WTC11 (cell line): ENCODE measurements around the gene SLC9A9. TPM values are rescaled to one million over a fixed set of nuclear protein-coding genes. Genes with fewer than 3 reads are reported as not detected.

Experiments
- ATAC-seq: fragments of 200-7000 bp; cut with Tn5 transposase; 2 replicates; pipeline ENCODE4 v1.10.0; 2021; ENCODE audit warnings: mild to moderate bottlenecking, moderate library complexity
- CTCF ChIA-PET: fragments of 300-600 bp; sonication (Branson Sonifier 250); formaldehyde crosslinking; loops from one replicate; lab custom pipeline; 2021; ENCODE audit warnings: antibody characterized with exemption; lab: Charles Lee
- POLR2A ChIA-PET: fragments of 350-600 bp; sonication (Branson Sonifier 250); formaldehyde crosslinking; loops from one replicate; lab custom pipeline; 2021; ENCODE audit warnings: antibody characterized with exemption; lab: Charles Lee
- DNase-seq: peaks from one replicate; pipeline ENCODE4 v3.0.0; 2021; ENCODE audit warnings: low spot score
- H3K27ac Mint-ChIP-seq: 2 replicates; pipeline ENCODE4 v1.8.0; 2021; ENCODE audit warnings: mixed read lengths
- H3K27me3 Mint-ChIP-seq: 2 replicates; pipeline ENCODE4 v1.8.0; 2021; ENCODE audit warnings: low read depth, mild to moderate bottlenecking, moderate library complexity, mixed read lengths
- H3K36me3 Mint-ChIP-seq: 2 replicates; pipeline ENCODE4 v1.8.0; 2021; ENCODE audit warnings: mixed read lengths
- H3K4me1 Mint-ChIP-seq: 2 replicates; pipeline ENCODE4 v1.8.0; 2022; ENCODE audit warnings: mixed read lengths
- H3K4me3 Mint-ChIP-seq: 2 replicates; pipeline ENCODE4 v1.8.0; 2021; ENCODE audit warnings: mild to moderate bottlenecking, moderate library complexity, mixed read lengths
- H3K9me3 Mint-ChIP-seq: 2 replicates; pipeline ENCODE4 v1.8.0; 2021; ENCODE audit warnings: mixed read lengths
- AFF4 ChIP-seq: sonication (generic); formaldehyde crosslinking; IDR thresholded peaks from 2 replicates; pipeline ENCODE4 v1.8.1; 2023; ENCODE audit warnings: mild to moderate bottlenecking, missing genetic modification reagents, borderline replicate concordance
- CREM ChIP-seq: sonication (generic); formaldehyde crosslinking; IDR thresholded peaks from 2 replicates; pipeline ENCODE4 v1.8.1; 2022; ENCODE audit warnings: mild to moderate bottlenecking, missing genetic modification reagents, moderate library complexity
- EMX1 ChIP-seq: fragments of 250-450 bp; sonication (Bioruptor Pico); IDR thresholded peaks from 2 replicates; pipeline ENCODE4 v1.8.0; 2021; ENCODE audit warnings: mild to moderate bottlenecking
- ESRRA ChIP-seq: sonication (generic); formaldehyde crosslinking; IDR thresholded peaks from 2 replicates; pipeline ENCODE4 v1.8.1; 2022; ENCODE audit warnings: mild to moderate bottlenecking, missing genetic modification reagents, borderline replicate concordance
- GRHL2 ChIP-seq: fragments of 250-450 bp; sonication (Bioruptor Pico); IDR thresholded peaks from 2 replicates; pipeline ENCODE4 v1.8.0; 2022; ENCODE audit warnings: mild to moderate bottlenecking, moderate library complexity; ENCODE audit not compliant: insufficient replicate concordance, severe bottlenecking
- IRF1 ChIP-seq: sonication (generic); formaldehyde crosslinking; IDR thresholded peaks from 2 replicates; pipeline ENCODE4 v1.8.0; 2023; ENCODE audit warnings: missing genetic modification reagents
- JAZF1 ChIP-seq: fragments of 250-450 bp; sonication (Bioruptor Pico); IDR thresholded peaks from 2 replicates; pipeline ENCODE4 v1.9.0; 2021; ENCODE audit warnings: moderate library complexity, mild to moderate bottlenecking, inconsistent platforms
- NFE2L1 ChIP-seq: sonication (generic); formaldehyde crosslinking; IDR thresholded peaks from 2 replicates; pipeline ENCODE4 v1.8.1; 2023; ENCODE audit warnings: missing genetic modification reagents
- NFYB ChIP-seq: sonication (generic); formaldehyde crosslinking; conservative IDR thresholded peaks from 2 replicates; pipeline ENCODE4 v1.8.0; 2022; ENCODE audit warnings: low read depth, missing genetic modification reagents
- PRRX2 ChIP-seq: fragments of 250-450 bp; sonication (Bioruptor Pico); IDR thresholded peaks from 2 replicates; pipeline ENCODE4 v1.8.0; 2021; ENCODE audit warnings: mild to moderate bottlenecking
- SMAD3 ChIP-seq: sonication (generic); formaldehyde crosslinking; IDR thresholded peaks from 2 replicates; pipeline ENCODE4 v1.8.0; 2022; ENCODE audit warnings: missing genetic modification reagents, mild to moderate bottlenecking, borderline replicate concordance
- SP1 ChIP-seq: sonication (generic); formaldehyde crosslinking; conservative IDR thresholded peaks from 2 replicates; pipeline ENCODE4 v1.8.1; 2022; ENCODE audit warnings: missing genetic modification reagents
- STAT6 ChIP-seq: sonication (generic); formaldehyde crosslinking; conservative IDR thresholded peaks from 2 replicates; pipeline ENCODE4 v1.8.1; 2023; ENCODE audit warnings: mild to moderate bottlenecking, low read depth, missing genetic modification reagents, moderate library complexity
- TCF7 ChIP-seq: sonication (generic); formaldehyde crosslinking; IDR thresholded peaks from 2 replicates; pipeline ENCODE4 v1.8.0; 2022; ENCODE audit warnings: mild to moderate bottlenecking, low read depth, missing genetic modification reagents, moderate library complexity
- TEAD1 ChIP-seq: sonication (generic); formaldehyde crosslinking; IDR thresholded peaks from 2 replicates; pipeline ENCODE4 v1.8.0; 2022; ENCODE audit warnings: mild to moderate bottlenecking, missing genetic modification reagents
- TEAD4 ChIP-seq: sonication (generic); formaldehyde crosslinking; IDR thresholded peaks from 2 replicates; pipeline ENCODE4 v1.8.0; 2022; ENCODE audit warnings: mild to moderate bottlenecking, missing genetic modification reagents
- ZBTB43 ChIP-seq: sonication (generic); formaldehyde crosslinking; IDR thresholded peaks from 2 replicates; pipeline ENCODE4 v1.8.1; 2023; ENCODE audit warnings: mild to moderate bottlenecking, missing genetic modification reagents
- ZNF219 ChIP-seq: sonication (generic); formaldehyde crosslinking; IDR thresholded peaks from 2 replicates; pipeline ENCODE4 v1.8.0; 2023; ENCODE audit warnings: missing genetic modification reagents, mild to moderate bottlenecking, borderline replicate concordance
- ZNF281 ChIP-seq: sonication (generic); formaldehyde crosslinking; IDR thresholded peaks from 2 replicates; pipeline ENCODE4 v1.8.0; 2023; ENCODE audit warnings: mild to moderate bottlenecking, missing genetic modification reagents
- total RNA-seq: library from RNA; stranded (reverse); gene quantifications from 3 replicates; pipeline ENCODE4 v1.2.3, GENCODE V29; 2021

The SLC9A9 gene
- total RNA-seq, 1 experiment from 2014 or later: 1.2 TPM

GRCh38 chr3:143382816-143383215 is 465.5 kb downstream of the SLC9A9 start:
- peaks cover 12% of the 10 kb centered on the region for H3K9me3 Mint-ChIP-seq
- H3K27ac Mint-ChIP-seq: no peak overlapping the region
- no peak overlapping the region for H3K4me3 Mint-ChIP-seq
- CTCF ChIA-PET: no interaction called here
- no peak for TF ChIP-seq JAZF1 (CRISPR knock-in tag)
- TF ChIP-seq SMAD3 (CRISPR knock-in tag): no peak
- no peak for TF ChIP-seq NFE2L1
- TF ChIP-seq NFYB: no peak
- TF ChIP-seq TEAD1 (CRISPR knock-in tag): no peak
- TF ChIP-seq EMX1: no peak
- TF ChIP-seq AFF4: no peak
- no peak for TF ChIP-seq PRRX2 (CRISPR knock-in tag)
- TF ChIP-seq ZNF281 (CRISPR knock-in tag): no peak
- TF ChIP-seq CREM (CRISPR knock-in tag): no peak
- TF ChIP-seq ZNF219 (CRISPR knock-in tag): no peak
- TF ChIP-seq GRHL2 (CRISPR knock-in tag): no peak
- no peak for TF ChIP-seq ESRRA (CRISPR knock-in tag)
- no peak for TF ChIP-seq STAT6 (CRISPR knock-in tag)
- TF ChIP-seq TEAD4 (CRISPR knock-in tag): no peak
- TF ChIP-seq SP1 (CRISPR knock-in tag): no peak
- TF ChIP-seq ZBTB43 (CRISPR knock-in tag): no peak
- TF ChIP-seq IRF1 (CRISPR knock-in tag): no peak
- TF ChIP-seq TCF7 (CRISPR knock-in tag): no peak
- peaks cover 7% of the 10 kb centered on the region for H3K36me3 Mint-ChIP-seq
- DNase-seq (no peak), ATAC-seq (no peak)
- POLR2A ChIA-PET: no interaction called here
- no peaks in the 10 kb centered on the region; the same call in 1 of the 2 replicates for H3K27me3 Mint-ChIP-seq
- peaks cover 28% of the 10 kb centered on the region for H3K4me1 Mint-ChIP-seq
